NCI-H2196 treated with DMSO at 0.1 percent for 48 hours (cell line): ENCODE data around the gene IQGAP1.
"Not testable (repeated sequence)": the region's sequence is repeated elsewhere in the genome, so short reads cannot be mapped to it uniquely, and the experiment has no call there.

ENCODE experiments used
- DNase-seq: peaks from one replicate; lab custom pipeline; 2025; ENCODE audit not compliant: unreplicated experiment; lab: John Stamatoyannopoulos, UW

IQGAP1 gene

GRCh38 chr15:90387534-90388461 is at the start of gene IQGAP1:
Gene IQGAP1 (plus strand): TSS chr15:90388242. CDS start chr15:90388342, 100 bp downstream.
- DNase-seq, result peak; percentile 91

GRCh38 chr15:90338532-90338931 is 49.5 kb upstream of the IQGAP1 start:
- DNase-seq, result no peak

- DNase-seq, result no peak
These were observed 47.7 kb upstream of the IQGAP1 start for GRCh38 chr15:90340345-90340744.

DNA sequence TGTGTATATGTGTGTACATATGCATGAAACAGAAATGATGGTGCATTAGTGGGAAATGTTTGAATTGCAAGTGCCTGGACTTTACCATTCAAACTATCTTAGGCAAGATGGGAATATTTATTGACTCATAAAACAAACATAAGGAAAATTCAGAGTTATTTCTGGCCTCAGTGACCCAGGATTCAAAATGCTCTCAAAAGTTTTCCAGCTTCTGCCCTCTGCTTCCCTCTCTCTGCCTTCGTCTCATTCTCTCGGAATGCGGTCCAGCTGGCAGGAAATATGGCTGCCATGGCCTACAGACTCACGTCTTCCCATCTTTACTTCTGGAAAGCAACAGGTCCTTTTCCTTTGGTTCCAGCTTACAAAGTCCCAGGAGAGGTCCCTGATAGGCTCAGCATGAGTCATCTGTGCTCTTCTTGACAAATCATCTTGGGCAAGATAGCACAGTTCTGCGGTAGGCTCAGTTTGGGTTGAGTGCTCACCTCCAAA is 44.7 kb upstream of the IQGAP1 start:
- DNase-seq, result no peak

GRCh38 chr15:90344662-90345061 is 43.4 kb upstream of the IQGAP1 start:
- no peak for DNase-seq

DNA sequence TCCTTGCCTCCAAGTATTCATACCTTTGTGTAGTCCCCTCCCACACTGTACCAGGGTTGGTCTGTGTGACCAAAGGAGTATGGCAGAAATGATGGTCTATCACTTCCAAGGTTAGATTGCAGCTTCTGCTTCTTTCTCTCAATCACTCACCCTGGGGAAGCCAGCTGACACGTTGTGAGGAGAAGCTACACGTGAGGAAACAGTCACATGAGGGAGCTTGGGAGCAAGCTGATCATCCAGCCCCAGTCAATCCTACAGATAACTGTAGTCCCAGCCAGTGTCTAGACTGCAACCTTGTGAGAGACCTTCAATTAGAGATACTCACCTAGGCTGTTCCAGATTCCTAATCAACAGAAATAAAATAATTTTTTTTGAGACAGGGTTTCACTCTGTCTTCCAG is 42.2 kb upstream of the IQGAP1 start:
- no peak for DNase-seq

GRCh38 chr15:90347431-90348065 is 40.5 kb upstream of the IQGAP1 start:
- DNase-seq, result not testable (repeated sequence)

- DNase-seq, result no peak
These were observed 39.6 kb upstream of the IQGAP1 start for GRCh38 chr15:90348456-90348855.

DNA sequence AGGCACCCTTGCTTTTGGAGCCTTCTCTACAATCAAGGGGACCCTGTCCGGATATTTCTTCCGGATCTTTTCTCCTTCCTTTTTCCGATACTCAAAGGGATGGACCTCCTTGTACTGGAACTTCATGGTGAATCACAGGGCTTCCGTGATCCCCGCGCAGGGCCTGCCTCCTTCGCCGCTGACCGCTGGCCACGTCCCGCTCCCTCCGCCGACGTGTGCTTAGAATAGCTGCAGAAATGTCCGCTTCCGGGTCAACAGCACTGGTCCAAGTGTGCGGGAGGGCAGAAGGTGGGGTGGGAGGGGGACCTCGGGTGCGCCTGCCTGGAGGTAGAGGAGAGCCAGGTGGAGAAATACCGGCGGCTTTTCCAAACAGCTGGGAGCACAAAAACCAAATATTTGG is 39.0 kb upstream of the IQGAP1 start:
- no peak for DNase-seq

- DNase-seq, result no peak
These were observed 38.2 kb upstream of the IQGAP1 start for GRCh38 chr15:90349821-90350220.

DNA sequence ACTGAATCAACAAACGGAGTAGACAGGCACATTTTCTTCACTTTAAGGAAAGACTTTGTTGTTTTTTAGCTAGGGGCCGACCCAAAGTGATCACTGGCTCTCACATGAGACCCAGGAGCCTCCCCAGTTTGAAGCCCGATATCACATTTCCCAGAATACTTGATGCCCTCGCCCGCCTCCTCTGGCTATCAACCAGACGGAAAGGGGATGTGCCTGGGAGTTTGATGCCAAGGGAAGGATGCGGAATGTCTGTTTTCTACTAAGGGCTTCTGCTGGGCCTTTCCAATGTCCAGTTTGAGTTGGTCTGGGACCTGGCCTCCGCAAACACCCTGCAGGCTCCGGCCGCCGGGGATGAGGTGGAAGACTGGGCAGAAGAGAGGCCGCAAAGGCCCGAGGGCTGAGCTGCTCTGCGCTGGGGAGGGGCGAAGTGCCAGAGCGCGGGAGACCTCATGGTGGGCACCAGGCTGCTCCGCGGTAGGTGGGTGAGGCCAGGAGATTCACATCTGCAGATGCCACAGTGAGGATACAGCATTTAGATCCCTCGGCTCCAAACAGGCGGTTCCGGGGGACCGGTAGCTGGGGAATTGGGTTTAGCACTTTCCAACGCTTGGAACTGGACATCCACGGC is 36.4 kb upstream of the IQGAP1 start:
- no peak for DNase-seq

DNA sequence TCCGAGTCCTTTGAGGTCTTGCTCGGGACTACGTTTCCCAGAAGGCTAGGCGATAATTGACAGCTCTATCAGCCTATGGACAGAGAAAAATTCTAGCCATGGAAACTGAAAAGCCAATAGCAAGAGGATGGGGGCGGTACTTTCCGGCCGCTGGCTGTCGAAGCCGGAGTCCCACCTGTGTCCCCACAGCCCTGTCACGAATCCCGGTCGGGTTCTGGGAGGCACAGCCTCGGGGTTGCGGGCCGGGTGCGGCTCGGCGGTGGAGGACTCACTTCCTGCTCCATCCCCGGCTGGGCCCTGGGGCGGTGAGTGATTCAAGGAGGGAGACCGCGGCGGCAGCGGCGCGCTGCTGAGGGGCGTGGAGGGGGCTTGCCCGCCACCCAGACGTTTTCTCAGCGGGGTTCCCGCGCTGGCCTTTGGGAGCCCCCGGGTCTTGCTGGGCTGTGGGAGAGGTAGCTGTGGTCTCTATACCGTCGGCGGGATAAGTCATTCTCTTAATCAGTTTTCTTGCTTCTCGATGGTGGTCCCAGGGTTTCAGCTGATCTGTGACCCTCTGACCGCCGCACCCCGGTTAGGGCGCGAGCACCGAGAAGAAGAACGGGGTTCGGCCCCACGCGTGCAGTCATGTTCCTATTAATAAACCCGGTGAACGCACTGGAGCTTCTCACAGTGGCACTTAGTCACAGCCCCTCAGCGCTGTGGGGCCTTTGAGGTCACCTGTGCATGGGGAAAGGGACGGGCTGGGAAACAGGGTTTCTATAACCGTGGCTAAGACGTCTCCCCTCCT is 35.7 kb upstream of the IQGAP1 start, which contains the start of gene ZNF774:
ZNF774 (plus strand) TSS at position 178 of the 787 bp plus-strand sequence. CDS start 2,377 bp downstream, outside the sequence.
- peak; percentile 62 for DNase-seq

GRCh38 chr15:90354986-90355385 is 33.1 kb upstream of the IQGAP1 start:
- no peak for DNase-seq

GRCh38 chr15:90358124-90359033 is 29.7 kb upstream of the IQGAP1 start:
- DNase-seq, result no peak

DNA sequence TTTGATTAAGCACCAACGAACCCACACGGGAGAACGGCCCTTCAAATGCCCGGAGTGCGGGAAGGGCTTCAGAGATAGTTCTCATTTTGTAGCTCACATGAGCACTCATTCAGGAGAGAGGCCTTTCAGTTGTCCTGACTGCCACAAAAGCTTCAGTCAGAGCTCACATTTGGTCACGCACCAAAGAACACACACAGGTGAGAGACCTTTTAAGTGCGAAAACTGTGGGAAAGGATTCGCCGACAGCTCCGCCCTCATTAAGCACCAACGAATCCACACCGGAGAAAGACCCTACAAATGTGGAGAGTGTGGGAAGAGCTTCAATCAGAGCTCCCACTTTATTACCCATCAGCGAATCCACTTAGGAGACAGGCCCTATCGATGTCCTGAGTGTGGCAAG is 27.3 kb upstream of the IQGAP1 start:
- DNase-seq, result no peak

GRCh38 chr15:90362936-90363212 is 25.2 kb upstream of the IQGAP1 start:
- DNase-seq, result no peak

DNA sequence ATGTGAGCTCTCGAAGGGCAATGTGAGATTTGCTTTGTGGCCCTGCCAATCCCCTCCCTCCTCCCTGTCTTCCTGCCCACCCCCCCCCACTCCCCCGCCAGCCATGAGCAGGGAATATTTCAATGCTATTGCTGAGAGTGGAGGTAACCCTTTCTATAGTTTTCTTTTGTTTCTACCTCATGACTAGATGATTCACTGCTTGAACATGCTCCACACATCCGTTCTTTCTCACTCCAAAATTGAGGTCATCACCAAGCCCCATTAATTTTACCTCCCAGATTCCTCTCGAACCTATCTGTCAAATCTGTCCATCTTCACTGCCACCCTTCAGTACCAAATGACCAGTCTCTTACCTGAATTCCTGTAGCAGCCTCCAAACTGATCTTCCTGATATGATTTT is 23.8 kb upstream of the IQGAP1 start:
- no peak for DNase-seq

DNA sequence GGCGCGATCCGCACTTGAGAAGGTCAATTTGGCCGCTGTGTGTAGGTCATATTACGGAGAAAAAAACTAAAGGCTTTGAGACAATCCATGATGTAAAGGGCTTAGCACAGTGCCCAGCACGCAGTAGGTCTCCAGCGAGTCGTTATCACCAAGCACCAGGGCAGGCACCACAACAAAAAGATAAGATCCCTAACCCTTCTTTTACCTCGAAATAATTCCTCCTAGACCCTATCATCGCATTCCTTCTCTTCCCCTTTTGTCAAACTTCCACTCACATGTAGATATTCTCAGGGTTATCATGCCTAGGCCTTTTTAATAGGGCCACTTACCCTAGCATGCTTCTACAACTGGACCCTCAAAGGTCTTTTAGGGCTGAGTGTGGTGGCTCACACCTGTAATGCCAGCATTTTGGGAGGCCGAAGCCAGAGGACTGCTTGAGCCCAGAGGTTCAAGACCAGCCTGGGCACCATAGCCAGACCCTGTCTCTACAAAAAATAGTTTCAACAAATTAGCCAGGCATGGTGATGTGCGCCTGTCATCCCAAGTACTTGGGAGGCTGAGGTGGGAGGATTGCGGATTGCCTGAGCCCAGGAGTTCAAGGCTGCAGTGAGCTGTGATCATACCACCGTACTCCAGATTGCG is 22.5 kb upstream of the IQGAP1 start:
- no peak for DNase-seq

GRCh38 chr15:90367576-90367975 is 20.5 kb upstream of the IQGAP1 start:
- no peak for DNase-seq
